WI38 (cell line): ENCODE data around the gene SMIM32.

Experiments
- H3K4me3 ChIP-seq: 2 replicates; pipeline ENCODE4 v1.5.1; 2011; ENCODE audit warnings: low read depth, mild to moderate bottlenecking, control low read depth, low read length
- CTCF ChIP-seq: IDR thresholded peaks from 2 replicates; pipeline ENCODE4 v1.5.1; 2012; ENCODE audit warnings: low read depth, mild to moderate bottlenecking, control low read depth, low read length

Gene SMIM32

GRCh38 chr5:136200761-136201160 is 7.8 kb upstream of the SMIM32 start:
- no peak overlapping the region for H3K4me3 ChIP-seq
- TF ChIP-seq CTCF, result no peak

GRCh38 chr5:136200130-136200529 is 7.2 kb upstream of the SMIM32 start:
- no peak overlapping the region for H3K4me3 ChIP-seq
- no peak for TF ChIP-seq CTCF

GRCh38 chr5:136199408-136199807 is 6.4 kb upstream of the SMIM32 start:
- TF ChIP-seq CTCF, result no peak

GRCh38 chr5:136198453-136198852 is 5.5 kb upstream of the SMIM32 start:
- H3K4me3 ChIP-seq, result no peak overlapping the region

More at GRCh38 chr5:136199408-136199807, 6.4 kb upstream of the SMIM32 start:
- H3K4me3 ChIP-seq, result no peak overlapping the region

GRCh38 chr5:136197462-136198142 is 4.6 kb upstream of the SMIM32 start:
- no peak overlapping the region for H3K4me3 ChIP-seq
- no peak for TF ChIP-seq CTCF

More at GRCh38 chr5:136198453-136198852, 5.5 kb upstream of the SMIM32 start:
- TF ChIP-seq CTCF, result no peak

- H3K4me3 ChIP-seq, result no peak overlapping the region
- TF ChIP-seq CTCF, result no peak
Measured at GRCh38 chr5:136195971-136196820, 3.2 kb upstream of the SMIM32 start.

- H3K4me3 ChIP-seq, result no peak overlapping the region
- TF ChIP-seq CTCF, result no peak
Measured at GRCh38 chr5:136194576-136194975, 1.6 kb upstream of the SMIM32 start.
